ENCODE results near the gene SUV39H1. TPM values are rescaled to one million over a fixed set of nuclear protein-coding genes. Genes with fewer than 3 reads are reported as not detected.

SUV39H1 gene
- total RNA-seq, 1 donor, result 8.5 TPM

DNA sequence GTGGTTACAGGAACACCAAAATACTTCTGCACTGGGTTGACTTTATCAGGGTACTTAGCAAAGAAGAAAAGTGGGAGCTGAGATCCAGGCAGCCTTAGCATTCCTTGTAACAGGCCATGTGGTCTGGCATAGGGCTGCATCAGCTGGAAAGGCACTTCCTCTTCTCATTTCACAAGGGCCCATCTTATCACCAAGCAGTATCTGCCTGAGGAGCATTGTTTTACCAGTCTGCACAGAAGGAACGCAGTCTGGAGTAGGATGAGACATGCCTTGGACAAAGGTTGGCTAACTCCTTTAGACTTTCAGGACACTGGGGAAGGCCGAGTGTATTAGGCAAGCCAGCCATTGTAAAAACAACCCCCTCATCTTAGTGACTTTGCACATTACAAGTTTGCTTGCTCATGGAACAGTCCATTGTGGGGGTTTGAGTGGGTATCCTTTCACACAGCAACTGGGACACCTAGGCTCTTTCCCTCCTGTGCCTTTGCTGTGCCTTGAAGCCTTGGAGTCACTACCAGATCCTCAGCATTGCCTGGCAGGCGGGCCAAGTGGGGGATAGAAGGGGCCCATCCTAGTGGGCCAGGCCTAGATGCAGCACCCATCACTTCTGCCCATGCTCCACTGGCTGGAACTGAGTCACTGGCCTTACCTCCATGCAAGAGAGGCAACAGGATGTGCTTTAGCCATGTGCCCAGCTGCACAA lies 4.6 kb downstream of the SUV39H1 start:
- TF ChIP-seq, protein P1, sequence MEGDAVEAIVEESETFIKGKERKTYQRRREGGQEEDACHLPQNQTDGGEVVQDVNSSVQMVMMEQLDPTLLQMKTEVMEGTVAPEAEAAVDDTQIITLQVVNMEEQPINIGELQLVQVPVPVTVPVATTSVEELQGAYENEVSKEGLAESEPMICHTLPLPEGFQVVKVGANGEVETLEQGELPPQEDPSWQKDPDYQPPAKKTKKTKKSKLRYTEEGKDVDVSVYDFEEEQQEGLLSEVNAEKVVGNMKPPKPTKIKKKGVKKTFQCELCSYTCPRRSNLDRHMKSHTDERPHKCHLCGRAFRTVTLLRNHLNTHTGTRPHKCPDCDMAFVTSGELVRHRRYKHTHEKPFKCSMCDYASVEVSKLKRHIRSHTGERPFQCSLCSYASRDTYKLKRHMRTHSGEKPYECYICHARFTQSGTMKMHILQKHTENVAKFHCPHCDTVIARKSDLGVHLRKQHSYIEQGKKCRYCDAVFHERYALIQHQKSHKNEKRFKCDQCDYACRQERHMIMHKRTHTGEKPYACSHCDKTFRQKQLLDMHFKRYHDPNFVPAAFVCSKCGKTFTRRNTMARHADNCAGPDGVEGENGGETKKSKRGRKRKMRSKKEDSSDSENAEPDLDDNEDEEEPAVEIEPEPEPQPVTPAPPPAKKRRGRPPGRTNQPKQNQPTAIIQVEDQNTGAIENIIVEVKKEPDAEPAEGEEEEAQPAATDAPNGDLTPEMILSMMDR (IDR thresholded peaks at IDR 0.05; ENCODE audit: insufficient read depth, low read length), result no peak
- H3K4me3 ChIP-seq (ENCODE audit: low read depth, low read length), result no peak overlapping the region
- DNase-seq (ENCODE audit: low read depth), result peak; percentile 69

DNA sequence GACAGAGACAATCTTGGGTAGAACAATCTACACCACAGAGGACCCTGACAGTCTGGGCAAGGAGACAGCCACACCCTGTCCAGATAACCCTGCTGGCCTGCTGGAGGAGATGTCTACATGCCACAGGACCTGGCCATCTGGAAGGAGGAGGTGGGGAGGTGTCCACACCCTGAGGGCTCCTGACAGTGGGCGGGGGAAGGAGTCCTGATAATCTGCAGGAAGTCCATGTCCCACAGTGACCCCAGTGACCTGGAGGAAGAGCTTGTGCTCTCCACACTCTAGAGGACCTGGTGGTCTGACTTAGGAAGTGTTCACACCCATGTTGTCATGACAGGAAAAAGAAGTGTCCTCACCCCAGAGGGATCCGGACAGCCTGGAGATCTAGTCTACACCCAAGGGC lies 5.5 kb downstream of the SUV39H1 start:
- TF ChIP-seq, protein P1 (IDR thresholded peaks at IDR 0.05; ENCODE audit: insufficient read depth, low read length), result no peak
- no peak overlapping the region for H3K4me3 ChIP-seq (ENCODE audit: low read depth, low read length)
- no peak for DNase-seq (ENCODE audit: low read depth)

DNA sequence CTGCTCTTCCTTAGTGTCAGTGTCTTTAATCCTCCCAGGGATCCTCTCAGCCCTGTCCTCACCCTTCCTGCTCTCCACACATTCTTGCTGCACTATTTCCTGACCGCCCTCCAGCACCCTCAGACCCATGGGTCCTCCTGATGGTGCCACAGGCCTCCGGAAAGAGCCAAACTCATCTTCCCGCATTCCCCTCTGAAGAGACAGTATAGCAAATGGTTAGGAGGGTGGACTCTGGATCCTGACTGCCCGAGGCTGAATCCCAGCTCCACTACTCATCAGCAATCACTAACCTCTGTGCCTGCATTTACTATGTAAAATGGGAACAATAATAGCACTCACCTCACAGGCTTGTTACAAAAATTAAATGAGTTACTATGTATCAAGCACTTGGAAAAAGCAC lies 6.2 kb downstream of the SUV39H1 start:
- TF ChIP-seq, protein P1 (IDR thresholded peaks at IDR 0.05; ENCODE audit: insufficient read depth, low read length), result no peak
- no peak for DNase-seq (ENCODE audit: low read depth)
- H3K4me3 ChIP-seq (ENCODE audit: low read depth, low read length), result no peak overlapping the region

DNA sequence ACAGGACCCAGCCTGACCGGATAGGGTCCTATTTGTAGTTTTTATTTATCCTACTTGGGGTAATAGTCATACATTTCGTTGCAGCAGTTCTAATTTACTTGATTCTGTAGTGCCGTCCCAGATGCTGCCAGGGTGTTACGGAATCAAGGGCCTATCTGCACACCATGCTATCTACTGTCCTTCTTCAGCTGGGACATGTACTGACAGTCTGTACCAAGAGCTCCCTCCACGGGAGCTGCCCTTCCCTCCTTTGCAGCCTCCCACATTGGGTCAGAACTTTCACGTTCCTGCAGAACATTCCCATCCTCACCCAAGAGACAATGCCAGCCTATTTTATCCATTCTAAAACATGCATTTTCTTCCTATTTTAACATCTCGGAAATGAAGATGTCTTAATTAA lies 6.7 kb downstream of the SUV39H1 start:
- TF ChIP-seq, protein P1 (IDR thresholded peaks at IDR 0.05; ENCODE audit: insufficient read depth, low read length), result no peak
- H3K4me3 ChIP-seq (ENCODE audit: low read depth, low read length), result no peak overlapping the region
- no peak for DNase-seq (ENCODE audit: low read depth)

DNA sequence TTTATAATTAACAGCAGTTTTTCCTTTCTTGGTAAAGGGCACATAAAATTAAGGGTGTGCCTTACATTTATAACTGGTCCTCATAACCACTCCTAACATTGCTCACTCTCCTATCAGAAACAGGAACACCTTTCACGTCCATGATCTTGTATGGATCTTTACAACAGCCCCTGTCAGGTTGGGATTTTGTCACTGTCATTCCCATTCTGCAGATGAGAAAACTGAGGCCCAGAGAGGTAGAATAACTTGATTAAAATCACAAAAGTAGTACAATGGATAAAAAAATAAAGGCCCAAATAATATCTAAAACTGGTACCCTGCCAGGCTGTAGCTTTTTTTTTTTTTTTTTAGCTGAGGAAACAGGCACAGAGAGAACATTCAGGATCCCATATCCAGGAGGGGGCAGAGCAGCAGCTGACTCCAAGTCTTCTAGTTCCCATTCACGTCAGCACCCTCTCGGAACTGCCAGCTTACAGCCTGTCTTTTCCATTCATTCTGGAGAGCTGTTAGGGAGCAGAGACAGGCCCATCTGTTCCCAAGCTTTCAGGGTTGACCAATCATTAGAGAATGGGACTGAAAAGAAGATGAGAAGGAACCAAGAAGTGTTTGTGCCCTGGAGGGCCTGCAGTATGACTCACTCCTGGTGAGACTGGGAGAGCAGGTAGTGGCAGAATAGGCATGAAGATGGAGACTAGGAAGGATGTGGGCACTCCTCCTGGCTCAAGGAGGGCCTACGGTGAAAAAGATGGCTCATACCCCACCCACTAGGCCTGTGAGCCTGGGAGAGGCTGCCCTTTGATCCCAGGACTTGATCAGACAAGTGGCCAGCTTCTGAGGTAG lies 7.3 kb downstream of the SUV39H1 start:
- peak; percentile 20 for DNase-seq (ENCODE audit: low read depth)

DNA sequence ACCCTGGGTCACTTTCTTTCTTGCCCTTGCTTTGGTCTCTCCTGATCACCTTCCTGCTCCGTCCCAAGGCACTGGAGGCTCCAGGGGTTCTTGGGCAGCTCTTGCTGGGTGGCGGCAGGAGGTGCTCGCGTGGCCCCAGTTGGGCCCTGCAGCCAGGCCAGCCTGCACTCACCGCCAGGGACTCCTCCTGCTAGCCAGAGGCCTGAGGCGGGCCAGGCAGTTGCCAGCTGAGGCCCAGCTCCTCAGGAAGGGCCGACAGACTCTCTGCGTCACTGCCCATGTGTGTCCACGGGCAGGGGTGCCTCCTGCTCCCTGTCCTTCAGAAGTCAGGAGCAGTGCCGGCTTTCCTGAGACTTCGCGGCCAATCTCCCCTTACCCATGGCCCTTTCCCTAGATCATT lies 9.3 kb downstream of the SUV39H1 start:
- no peak for DNase-seq (ENCODE audit: low read depth)
- no peak overlapping the region for H3K4me3 ChIP-seq (ENCODE audit: low read depth, low read length)
- TF ChIP-seq, protein P1 (IDR thresholded peaks at IDR 0.05; ENCODE audit: insufficient read depth, low read length), result no peak

More for the DNA sequence above, 7.3 kb downstream of the SUV39H1 start:
- H3K4me3 ChIP-seq (ENCODE audit: low read depth, low read length), result no peak overlapping the region
- TF ChIP-seq, protein P1 (IDR thresholded peaks at IDR 0.05; ENCODE audit: insufficient read depth, low read length), result peak; percentile 8

All from fibroblast of the aortic adventitia (primary cell).